Neural cell (in vitro differentiated cells): ENCODE data around the gene ABCC9.

Source experiments
- EP300 ChIP-seq: fragments of 450-650 bp; conservative IDR thresholded peaks from 2 replicates; pipeline ENCODE4 v1.6.1; 2014; ENCODE audit warnings: antibody characterized with exemption, mild to moderate bottlenecking, moderate library complexity; ENCODE audit not compliant: poor library complexity, severe bottlenecking
- EZH2 ChIP-seq: fragments of 200-600, 300-800 bp; shearing (Covaris generic), sonication (generic); IDR thresholded peaks from 2 replicates; pipeline ENCODE4 v1.6.1; 2014; ENCODE audit warnings: antibody characterized with exemption, low read length, borderline replicate concordance, mild to moderate bottlenecking; ENCODE audit not compliant: insufficient read depth, poor library complexity, severe bottlenecking
- MXI1 ChIP-seq: fragments of 450-650 bp; conservative IDR thresholded peaks from 2 replicates; pipeline ENCODE4 v1.6.1; 2014; ENCODE audit warnings: antibody characterized with exemption, mild to moderate bottlenecking; ENCODE audit not compliant: poor library complexity, severe bottlenecking
- POLR2AphosphoS5 ChIP-seq: IDR thresholded peaks from 2 replicates; pipeline ENCODE4 v1.6.1; 2012
- RAD21 ChIP-seq: fragments of 450-650 bp; conservative IDR thresholded peaks from 2 replicates; pipeline ENCODE4 v1.6.1; 2014; ENCODE audit warnings: antibody characterized with exemption, mild to moderate bottlenecking, moderate library complexity
- SMC3 ChIP-seq: fragments of 450-650 bp; conservative IDR thresholded peaks from 2 replicates; pipeline ENCODE4 v1.6.1; 2014; ENCODE audit warnings: antibody characterized with exemption, mild to moderate bottlenecking, moderate library complexity; ENCODE audit not compliant: poor library complexity
- TAF1 ChIP-seq: IDR thresholded peaks from 2 replicates; pipeline ENCODE4 v1.6.1; 2012; ENCODE audit warnings: low read depth
- TF ChIP-seq, protein P1 (sequence below): fragments of 450-650 bp; IDR thresholded peaks from 2 replicates; pipeline ENCODE4 v1.5.1; 2014; ENCODE audit warnings: antibody characterized with exemption, mild to moderate bottlenecking, moderate library complexity; ENCODE audit not compliant: poor library complexity, severe bottlenecking
- TF ChIP-seq, protein P2 (sequence below): IDR thresholded peaks from 2 replicates; pipeline ENCODE4 v1.6.1; 2012; ENCODE audit warnings: borderline replicate concordance

DNA sequence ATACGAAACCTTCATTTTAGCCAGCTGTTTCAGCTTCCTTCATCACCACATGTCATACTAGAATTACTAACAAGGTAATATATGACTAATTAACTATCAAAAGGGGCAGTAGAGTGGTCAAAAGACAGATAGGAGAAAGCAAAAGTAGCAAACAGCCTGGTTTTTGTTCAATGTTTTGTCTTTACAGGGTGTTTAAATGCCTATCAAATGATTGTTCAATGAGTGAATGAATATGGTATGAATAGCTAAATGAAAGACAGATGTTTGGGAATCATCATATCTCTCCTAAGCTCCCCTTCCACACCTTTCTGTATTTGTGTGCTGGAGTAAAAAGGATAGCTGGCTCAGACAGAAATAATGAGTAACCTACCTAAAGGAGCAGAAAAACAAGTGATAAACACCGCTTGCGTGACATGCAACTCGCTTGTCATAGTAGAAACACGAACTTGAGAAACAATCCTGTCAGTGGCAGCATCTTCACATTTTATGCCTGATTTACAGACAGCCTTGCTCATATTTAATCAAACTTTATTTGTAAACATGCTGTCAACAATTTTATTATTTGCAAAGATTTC, 34.2 kb downstream of the ABCC9 start:
- TF ChIP-seq, protein P1, sequence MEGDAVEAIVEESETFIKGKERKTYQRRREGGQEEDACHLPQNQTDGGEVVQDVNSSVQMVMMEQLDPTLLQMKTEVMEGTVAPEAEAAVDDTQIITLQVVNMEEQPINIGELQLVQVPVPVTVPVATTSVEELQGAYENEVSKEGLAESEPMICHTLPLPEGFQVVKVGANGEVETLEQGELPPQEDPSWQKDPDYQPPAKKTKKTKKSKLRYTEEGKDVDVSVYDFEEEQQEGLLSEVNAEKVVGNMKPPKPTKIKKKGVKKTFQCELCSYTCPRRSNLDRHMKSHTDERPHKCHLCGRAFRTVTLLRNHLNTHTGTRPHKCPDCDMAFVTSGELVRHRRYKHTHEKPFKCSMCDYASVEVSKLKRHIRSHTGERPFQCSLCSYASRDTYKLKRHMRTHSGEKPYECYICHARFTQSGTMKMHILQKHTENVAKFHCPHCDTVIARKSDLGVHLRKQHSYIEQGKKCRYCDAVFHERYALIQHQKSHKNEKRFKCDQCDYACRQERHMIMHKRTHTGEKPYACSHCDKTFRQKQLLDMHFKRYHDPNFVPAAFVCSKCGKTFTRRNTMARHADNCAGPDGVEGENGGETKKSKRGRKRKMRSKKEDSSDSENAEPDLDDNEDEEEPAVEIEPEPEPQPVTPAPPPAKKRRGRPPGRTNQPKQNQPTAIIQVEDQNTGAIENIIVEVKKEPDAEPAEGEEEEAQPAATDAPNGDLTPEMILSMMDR, result no peak
- TF ChIP-seq TAF1 (no peak), EZH2 (no peak), EP300 (no peak), SMC3 (no peak), POLR2AphosphoS5 (no peak), RAD21 (no peak), MXI1 (no peak)
- TF ChIP-seq, protein P2, sequence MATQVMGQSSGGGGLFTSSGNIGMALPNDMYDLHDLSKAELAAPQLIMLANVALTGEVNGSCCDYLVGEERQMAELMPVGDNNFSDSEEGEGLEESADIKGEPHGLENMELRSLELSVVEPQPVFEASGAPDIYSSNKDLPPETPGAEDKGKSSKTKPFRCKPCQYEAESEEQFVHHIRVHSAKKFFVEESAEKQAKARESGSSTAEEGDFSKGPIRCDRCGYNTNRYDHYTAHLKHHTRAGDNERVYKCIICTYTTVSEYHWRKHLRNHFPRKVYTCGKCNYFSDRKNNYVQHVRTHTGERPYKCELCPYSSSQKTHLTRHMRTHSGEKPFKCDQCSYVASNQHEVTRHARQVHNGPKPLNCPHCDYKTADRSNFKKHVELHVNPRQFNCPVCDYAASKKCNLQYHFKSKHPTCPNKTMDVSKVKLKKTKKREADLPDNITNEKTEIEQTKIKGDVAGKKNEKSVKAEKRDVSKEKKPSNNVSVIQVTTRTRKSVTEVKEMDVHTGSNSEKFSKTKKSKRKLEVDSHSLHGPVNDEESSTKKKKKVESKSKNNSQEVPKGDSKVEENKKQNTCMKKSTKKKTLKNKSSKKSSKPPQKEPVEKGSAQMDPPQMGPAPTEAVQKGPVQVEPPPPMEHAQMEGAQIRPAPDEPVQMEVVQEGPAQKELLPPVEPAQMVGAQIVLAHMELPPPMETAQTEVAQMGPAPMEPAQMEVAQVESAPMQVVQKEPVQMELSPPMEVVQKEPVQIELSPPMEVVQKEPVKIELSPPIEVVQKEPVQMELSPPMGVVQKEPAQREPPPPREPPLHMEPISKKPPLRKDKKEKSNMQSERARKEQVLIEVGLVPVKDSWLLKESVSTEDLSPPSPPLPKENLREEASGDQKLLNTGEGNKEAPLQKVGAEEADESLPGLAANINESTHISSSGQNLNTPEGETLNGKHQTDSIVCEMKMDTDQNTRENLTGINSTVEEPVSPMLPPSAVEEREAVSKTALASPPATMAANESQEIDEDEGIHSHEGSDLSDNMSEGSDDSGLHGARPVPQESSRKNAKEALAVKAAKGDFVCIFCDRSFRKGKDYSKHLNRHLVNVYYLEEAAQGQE, result no peak
